Dermis microvascular lymphatic vessel endothelial cell (primary cell): ENCODE results near the gene ENAH. TPM values are rescaled to one million over a fixed set of nuclear protein-coding genes. Genes with fewer than 3 reads are reported as not detected.
"Not testable (repeated sequence)": the region's sequence is repeated elsewhere in the genome, so short reads cannot be mapped to it uniquely, and the experiment has no call there.

Source experiments
- DNase-seq, 2 donors: peaks; one replicate each; pipeline versions ENCODE4 v3.0.0 to v3.0.0-alpha.2; 2010; ENCODE audit warnings: low read depth in 2 of 2
- total RNA-seq: library from RNA; depleted of rRNA; stranded (reverse); fragments of >200 nt; gene quantifications from 2 replicates; pipeline ENCODE4 v1.2.1, GENCODE V29; 2014

The ENAH gene
- total RNA-seq, 1 donor from 2014 or later: 17.7 TPM

DNA sequence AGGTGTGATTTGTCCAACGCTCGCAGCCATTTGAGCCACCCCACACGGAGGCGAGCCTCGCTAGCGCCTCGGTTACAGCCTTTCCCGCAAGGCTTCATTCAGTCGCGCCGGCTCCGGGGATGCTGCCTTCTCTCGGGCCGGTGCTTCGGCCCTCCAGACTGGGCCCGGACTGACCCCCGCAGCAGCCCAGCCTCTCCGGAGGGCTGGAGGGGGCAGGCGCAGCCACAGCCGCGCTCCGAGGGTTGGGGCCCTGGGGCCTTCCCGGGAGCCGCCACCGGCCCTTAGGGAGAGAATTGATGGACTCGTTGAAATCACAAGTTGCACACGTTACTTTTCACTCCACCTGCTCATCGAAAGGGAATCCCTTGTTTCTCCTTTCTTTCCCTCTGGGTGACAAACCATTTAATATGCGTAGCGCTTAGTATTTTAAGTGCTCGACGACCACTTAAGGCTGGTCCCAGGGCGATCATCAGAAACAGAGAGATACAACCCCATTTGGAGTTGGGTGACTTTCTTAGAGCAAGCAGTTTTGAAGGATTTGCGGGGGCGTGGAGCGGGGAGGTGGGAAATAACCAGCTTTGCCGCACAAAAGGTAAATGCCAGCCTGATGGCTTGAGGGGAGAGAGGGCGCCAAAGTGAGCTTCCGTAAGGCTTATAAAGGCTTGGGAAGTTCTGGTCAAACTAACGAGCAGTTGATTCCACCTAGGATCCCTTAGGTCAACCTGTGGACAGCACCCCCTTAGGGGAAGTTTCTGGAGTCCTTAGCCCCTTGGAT lies 24.6 kb upstream of the ENAH start:
- DNase-seq: no peak

GRCh38 chr1:225674381-225674780 lies 21.5 kb upstream of the ENAH start:
- DNase-seq: no peak

GRCh38 chr1:225670806-225671733 lies 18.1 kb upstream of the ENAH start:
- DNase-seq: no peak

- no peak for DNase-seq
Measured at GRCh38 chr1:225670356-225670755, 17.4 kb upstream of the ENAH start.

- DNase-seq: no peak
Measured at GRCh38 chr1:225668222-225668621, 15.3 kb upstream of the ENAH start.

GRCh38 chr1:225667362-225667761 lies 14.4 kb upstream of the ENAH start:
- no peak for DNase-seq

GRCh38 chr1:225666495-225666894 lies 13.6 kb upstream of the ENAH start:
- DNase-seq: no peak

DNA sequence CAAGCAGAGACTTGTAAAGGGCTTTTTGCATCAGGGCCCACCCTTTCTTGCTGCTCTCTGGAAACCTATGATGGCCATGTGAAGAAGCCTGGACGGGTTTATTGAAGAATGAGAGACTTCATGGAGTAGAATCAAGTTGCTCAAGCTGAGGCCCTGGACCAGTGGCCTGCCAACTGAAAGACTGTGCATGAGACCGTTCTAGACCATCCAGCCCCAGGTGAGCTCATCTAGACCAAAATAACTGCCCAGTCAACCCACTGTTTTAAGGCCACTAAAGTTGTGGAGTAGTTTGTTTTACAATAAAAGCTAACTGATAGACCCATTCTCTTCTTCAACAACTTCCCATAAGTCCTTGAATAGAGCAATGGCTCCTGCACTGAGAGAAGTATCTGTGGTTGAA lies 11.8 kb upstream of the ENAH start:
- no peak for DNase-seq

DNA sequence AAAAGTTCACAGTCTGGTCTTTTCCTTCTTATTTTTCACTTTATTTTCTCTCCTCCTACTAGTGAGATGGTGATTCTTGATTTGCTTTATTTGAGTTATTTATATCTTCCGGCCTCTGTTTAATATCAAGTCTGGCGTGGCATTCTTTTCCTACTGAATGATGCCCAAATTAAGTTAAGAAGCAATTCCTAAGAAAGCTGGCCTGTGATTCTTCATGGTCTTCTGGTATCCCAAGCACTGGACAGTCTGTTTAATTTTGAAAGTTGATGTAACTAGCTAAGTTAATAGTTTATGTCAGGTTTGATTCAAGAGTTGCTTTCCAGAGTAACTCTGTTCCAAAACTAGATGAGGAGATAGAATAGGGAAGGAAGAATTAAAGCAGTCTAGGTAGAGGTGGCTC lies 9.2 kb upstream of the ENAH start:
- DNase-seq: no peak

DNA sequence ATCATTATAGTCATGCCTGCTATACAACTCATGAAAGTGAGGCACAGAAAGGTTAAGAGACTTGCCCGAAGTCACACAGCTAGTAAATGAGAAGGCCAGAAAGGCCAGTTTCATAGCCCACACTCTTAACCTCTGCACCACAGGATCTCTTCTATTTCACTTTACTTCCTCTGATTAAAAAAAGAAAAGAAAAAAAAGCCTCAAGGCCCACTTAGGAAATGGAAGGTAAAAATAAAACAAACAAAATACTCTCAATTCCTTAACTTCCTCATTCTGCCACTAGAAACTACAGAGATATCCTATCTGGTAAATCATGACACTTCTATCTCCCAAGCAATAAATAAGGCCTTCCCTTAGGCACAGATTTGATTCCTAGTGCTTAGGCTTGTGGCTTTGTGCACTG lies 7.6 kb upstream of the ENAH start:
- no peak for DNase-seq

DNA sequence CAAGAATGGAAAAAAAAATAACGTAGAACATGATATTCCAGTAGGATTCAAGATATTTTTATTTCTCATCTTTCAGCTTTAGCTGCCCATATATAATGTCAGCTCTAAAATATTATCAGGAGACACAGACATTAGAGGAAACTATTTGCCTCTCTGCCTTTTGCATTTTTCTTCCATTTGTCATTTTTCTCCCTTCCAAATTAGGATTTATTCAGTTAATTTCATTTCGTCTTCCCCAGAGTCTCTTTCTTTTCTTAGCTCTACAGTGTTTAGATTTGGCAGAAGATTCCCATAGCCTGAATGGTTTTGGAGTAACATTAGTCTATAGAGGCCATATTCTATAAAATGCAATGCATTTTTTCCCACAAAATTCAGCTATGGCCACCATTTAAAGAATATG lies 5.1 kb upstream of the ENAH start:
- no peak for DNase-seq

- DNase-seq: peak in 1 of 2 donors; percentile 64
Measured at GRCh38 chr1:225657462-225657989, 4.6 kb upstream of the ENAH start.

DNA sequence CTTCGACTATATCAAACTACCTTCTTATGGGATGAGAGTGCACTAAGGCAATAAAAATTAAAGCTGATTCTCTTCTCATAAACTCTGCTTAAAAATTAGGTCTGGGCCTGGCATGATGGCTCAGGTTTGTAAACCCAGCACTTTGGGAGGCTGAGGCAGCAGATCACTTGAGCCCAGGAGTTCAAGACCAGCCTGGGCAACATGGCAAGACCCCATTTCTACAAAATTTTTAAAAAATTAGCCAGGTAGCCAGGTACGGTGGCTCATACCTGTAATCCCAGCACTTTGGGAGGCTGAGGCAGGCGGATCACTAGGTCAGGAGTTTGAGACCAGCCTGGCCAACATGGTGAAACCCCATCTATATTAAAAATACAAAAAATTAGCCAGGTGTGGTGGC lies 3.3 kb upstream of the ENAH start:
- not testable (repeated sequence) for DNase-seq

DNA sequence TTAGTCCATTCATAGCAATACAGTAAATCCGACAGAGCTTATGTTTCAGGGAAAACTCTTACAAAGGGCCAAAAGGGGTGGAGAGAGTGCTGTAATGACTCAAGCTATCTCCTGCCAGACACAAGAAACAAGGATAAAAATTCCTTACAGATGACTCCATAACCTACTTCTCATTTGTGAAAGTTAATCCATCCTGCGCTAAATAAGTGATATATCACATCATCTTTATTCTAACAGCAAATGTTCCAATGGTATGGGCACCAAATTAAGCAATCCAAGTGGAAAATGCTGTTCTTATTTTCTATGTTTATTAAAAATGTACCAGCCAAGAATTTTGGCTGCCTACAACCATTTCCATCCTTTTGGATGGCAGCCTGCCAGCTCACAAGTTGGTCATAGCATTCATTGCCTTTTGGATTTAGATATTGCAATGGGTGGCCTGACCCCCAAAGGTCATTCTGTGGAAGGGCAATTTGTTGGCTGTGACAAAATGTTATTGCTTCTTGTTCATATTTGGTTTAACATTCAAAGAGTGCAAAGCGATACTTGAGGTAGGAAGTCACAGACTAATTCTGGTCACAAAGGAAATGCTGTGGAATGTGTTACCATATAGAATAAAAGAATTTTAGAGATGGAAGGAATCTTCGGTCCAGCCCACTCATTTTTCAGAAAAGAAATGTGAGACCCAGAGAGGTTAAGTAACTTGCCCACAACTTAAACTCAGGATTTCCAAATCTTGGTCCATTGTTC lies 2.8 kb upstream of the ENAH start:
- peak; percentile 63 to 93 for DNase-seq

- DNase-seq: no peak
Measured at GRCh38 chr1:225654688-225655508, 2.0 kb upstream of the ENAH start.

DNA sequence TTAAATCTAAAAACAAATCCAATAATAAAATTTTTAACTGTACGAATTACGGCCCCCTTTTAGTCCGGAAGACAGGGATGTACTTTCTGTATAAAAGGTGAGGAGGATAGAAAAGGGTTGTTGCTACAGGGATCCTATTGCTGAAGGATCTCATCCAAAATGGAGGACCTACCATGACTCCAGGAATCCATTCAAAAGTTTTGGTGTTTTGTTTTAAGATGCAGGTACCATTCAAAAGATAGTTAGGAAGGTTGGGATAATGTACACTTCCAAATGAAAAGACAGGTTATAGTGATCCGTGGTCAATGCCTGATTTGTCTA lies 1.3 kb upstream of the ENAH start:
- DNase-seq: no peak

GRCh38 chr1:225653463-225654276 lies 747 bp upstream of the ENAH start:
- peak; percentile 54 to 78 for DNase-seq

DNA sequence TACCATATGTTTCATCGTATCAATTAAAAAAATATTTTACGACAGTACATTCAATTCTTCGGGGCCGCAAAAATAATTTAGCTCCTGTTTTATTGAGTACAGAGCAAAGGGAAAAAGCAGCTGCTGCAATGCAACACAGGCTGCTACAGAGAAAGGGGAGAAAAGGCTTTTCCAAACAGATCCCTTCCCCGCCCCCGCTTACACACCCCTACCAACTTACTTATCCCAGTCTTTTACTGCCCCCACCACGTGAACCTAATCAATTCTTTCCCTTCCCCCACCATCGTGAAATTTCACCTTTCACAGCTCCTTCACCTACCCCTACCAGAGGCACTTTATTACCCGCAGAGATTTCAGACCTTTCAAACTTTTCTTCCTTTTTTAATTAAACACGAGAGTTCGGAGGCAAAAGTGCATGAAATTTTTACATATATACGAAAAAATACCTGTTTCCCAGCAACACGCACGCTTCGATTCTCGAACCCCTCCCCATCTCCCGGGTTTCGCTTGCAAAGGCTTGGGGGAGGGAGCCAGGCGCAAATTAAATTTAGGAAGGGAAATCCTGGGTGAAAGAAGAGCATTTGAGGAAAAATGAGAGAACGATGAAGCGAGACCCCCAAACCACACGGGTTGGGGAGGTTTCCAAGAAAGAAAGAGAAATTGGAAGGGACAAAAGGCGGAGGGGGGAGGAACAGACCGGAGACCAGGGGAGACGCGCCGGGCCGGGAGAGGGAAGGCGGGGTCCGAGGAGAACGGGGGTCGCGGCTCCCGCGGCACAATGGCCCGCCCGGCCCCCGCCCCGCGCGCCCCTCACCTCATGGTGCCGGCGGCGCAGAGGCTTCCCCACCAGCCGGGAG lies 823 bp downstream of the ENAH start:
- peak in 1 of 2 donors; percentile 41 for DNase-seq

- DNase-seq: peak in 1 of 2 donors; percentile 19
Measured at GRCh38 chr1:225651376-225651871, 1.5 kb downstream of the ENAH start.
